ENCODE measurements around the gene C16orf54. TPM values are rescaled to one million over a fixed set of nuclear protein-coding genes. Genes with fewer than 3 reads are reported as not detected.
"Not testable (repeated sequence)": the region's sequence is repeated elsewhere in the genome, so short reads cannot be mapped to it uniquely, and the experiment has no call there.

Gene C16orf54
- total and polyA plus RNA-seq, 9 donors: 0.15 to 0.35 (median 0.25) TPM

DNA sequence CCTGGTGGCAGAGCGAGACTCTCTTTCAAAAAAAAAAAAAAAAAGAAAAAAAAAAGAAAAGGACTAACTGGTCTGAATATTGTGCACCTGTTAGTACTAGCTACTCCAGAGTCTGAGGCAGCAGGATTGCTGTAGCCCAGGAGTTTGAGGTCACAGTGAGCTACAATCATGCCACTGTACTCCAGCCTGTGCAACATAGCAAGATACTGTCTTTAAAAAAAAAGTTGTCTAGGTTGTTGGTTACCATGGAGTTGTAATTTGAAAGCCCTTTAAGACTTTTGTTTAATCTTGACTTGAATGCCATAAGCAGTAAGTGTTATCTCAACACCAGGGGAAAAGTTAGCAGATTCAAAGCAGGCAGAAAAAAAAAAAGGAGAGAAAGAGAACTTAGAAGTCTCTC, 10.9 kb upstream of the C16orf54 start:
- Histone ChIP-seq H3K27ac (ENCODE audit: low read length) (no peak overlapping the region), H3K4me3 (ENCODE audit: low read length) (no peak overlapping the region), H3K27me3 (ENCODE audit: control insufficient read depth, insufficient read depth, low read length) (no peaks in the 10 kb centered on the region), H3K9me3 (replicated peaks; ENCODE audit: control insufficient read depth, low read depth, low read length) (no peaks in the 10 kb centered on the region), H3K4me1 (ENCODE audit: control insufficient read depth, insufficient read depth, low read length) (no peaks in the 10 kb centered on the region), H3K36me3 (ENCODE audit: control insufficient read depth, insufficient read depth, low read length) (no peaks in the 10 kb centered on the region)
- 100% methylated on average over 1 of the region's 1 CpG for WGBS (ENCODE audit: insufficient coverage)
- no peak for DNase-seq

DNA sequence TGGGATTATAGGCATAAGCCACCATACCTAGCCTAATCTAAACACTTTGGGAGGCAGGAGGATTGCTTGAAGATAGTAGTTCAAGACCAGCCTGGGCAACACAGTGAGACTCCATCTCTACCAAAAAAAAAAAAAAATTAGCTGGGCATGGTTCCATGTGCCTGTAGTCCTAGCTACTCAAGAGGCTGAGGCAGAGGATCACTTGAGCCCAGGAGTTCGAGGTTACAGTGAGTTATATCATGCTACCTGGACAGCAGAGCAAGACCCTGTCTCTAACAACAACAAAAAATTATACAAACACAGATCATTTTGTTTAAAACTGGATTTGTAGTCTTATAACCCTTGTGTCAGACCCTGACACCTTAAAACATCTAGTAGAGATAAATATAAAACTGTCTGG, 7.7 kb upstream of the C16orf54 start:
- H3K27ac ChIP-seq (ENCODE audit: low read length): no peak overlapping the region
- no peak for DNase-seq
- no peaks in the 10 kb centered on the region for H3K27me3 ChIP-seq (ENCODE audit: control insufficient read depth, insufficient read depth, low read length)
- no peaks in the 10 kb centered on the region for H3K4me1 ChIP-seq (ENCODE audit: control insufficient read depth, insufficient read depth, low read length)
- H3K36me3 ChIP-seq (ENCODE audit: control insufficient read depth, insufficient read depth, low read length): no peaks in the 10 kb centered on the region
- no peaks in the 10 kb centered on the region for H3K9me3 ChIP-seq (replicated peaks; ENCODE audit: control insufficient read depth, low read depth, low read length)
- no peak overlapping the region for H3K4me3 ChIP-seq (ENCODE audit: low read length)
- WGBS (ENCODE audit: insufficient coverage): no CpG with 5 or more reads among the region's 1 CpG

DNA sequence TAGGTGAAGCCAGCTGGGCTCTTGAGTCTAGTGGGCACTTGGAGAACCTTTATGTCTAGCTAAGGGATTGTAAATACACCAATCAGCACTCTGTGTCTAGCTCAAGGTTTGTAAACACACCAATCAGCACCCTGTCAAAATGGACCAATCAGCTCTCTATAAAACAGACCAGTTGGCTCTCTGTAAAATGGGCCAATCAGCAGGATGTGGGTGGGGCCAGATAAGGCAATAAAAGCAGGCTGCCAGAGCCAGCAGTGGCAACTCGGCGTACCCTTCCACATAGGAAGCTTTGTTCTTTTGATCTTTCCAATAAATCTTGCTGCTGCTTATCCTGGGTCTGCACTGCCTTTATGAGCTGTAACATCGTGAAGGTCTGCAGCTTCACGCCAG, 3.0 kb upstream of the C16orf54 start:
- H3K27ac ChIP-seq (ENCODE audit: low read length); H3K36me3 ChIP-seq (ENCODE audit: control insufficient read depth, insufficient read depth, low read length); H3K4me3 ChIP-seq (ENCODE audit: low read length); H3K4me1 ChIP-seq (ENCODE audit: control insufficient read depth, insufficient read depth, low read length); DNase-seq; H3K27me3 ChIP-seq (ENCODE audit: control insufficient read depth, insufficient read depth, low read length); H3K9me3 ChIP-seq (replicated peaks; ENCODE audit: control insufficient read depth, low read depth, low read length): not testable (repeated sequence)
- WGBS (ENCODE audit: insufficient coverage): 36% methylated on average over 4 of the region's 4 CpGs

DNA sequence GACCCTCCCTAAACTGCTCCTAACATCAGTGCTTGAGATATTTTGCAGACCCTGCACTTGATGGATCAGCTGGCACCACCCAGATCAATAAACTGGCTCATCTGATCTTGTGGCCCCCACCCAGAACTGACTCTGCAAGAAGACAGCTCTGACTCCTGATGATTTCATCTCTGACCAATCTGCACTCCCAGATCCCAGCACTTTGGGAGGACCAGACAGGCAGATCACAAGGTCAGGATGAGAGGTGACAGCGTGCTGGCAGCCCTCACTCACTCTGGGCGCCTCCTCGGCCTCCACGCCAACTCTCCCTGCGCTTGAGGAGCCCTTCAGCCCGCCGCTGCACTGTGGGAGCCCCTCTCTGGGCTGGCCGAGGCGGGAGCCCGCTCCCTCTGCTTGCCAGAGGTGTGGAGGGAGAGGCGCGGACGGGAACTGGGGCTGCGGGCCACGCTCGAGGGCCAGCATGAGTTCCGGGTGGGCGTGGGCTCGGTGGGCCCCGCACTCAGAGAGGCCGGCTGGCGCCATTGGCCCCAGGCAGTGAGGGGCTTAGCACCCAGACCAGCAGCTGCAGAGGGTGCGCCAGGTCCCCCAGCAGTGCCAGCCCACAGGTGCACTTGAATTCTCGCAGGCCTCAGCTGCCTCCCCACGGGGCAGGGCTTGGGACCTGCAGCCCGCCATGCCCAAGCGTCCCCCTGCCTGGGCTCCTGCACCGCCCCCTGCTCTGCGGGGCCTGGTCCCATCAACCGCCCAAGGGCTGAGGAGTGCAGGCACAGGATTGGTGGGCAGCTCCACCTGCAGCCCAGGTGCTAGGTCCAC, 2.4 kb upstream of the C16orf54 start:
- Histone ChIP-seq H3K4me1 (ENCODE audit: control insufficient read depth, insufficient read depth, low read length) (no peaks in the 10 kb centered on the region), H3K27me3 (ENCODE audit: control insufficient read depth, insufficient read depth, low read length) (no peaks in the 10 kb centered on the region), H3K36me3 (ENCODE audit: control insufficient read depth, insufficient read depth, low read length) (no peaks in the 10 kb centered on the region), H3K9me3 (replicated peaks; ENCODE audit: control insufficient read depth, low read depth, low read length) (no peaks in the 10 kb centered on the region), H3K4me3 (ENCODE audit: low read length) (no peak overlapping the region), H3K27ac (ENCODE audit: low read length) (no peak overlapping the region)
- WGBS (ENCODE audit: insufficient coverage): 92% methylated on average over 25 of the region's 30 CpGs
- DNase-seq: no peak

DNA sequence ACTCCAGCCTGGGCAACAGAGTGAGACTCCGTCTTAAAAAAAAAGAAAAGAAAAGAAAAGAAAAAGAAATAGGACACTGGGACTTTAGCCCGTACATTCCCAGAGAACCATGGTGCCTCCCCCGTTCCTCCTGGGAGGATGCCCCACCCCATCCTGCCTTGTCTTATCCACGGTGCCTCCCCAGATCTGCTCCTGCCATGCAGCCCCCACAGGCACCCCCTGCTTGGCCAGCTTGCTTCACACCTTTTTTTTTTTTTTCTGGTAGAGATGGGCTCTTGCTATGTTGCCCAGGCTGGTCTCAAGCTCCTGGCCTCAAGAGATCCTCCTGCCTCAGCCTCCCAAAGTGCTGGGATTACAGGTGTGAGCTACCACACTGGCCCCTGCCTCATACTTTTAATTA, 728 bp upstream of the C16orf54 start:
- not testable (repeated sequence) for H3K27me3 ChIP-seq (ENCODE audit: control insufficient read depth, insufficient read depth, low read length); H3K9me3 ChIP-seq (replicated peaks; ENCODE audit: control insufficient read depth, low read depth, low read length); H3K4me1 ChIP-seq (ENCODE audit: control insufficient read depth, insufficient read depth, low read length); H3K27ac ChIP-seq (ENCODE audit: low read length); H3K4me3 ChIP-seq (ENCODE audit: low read length); H3K36me3 ChIP-seq (ENCODE audit: control insufficient read depth, insufficient read depth, low read length); DNase-seq
- WGBS (ENCODE audit: insufficient coverage): 70% methylated on average over 3 of the region's 4 CpGs

DNA sequence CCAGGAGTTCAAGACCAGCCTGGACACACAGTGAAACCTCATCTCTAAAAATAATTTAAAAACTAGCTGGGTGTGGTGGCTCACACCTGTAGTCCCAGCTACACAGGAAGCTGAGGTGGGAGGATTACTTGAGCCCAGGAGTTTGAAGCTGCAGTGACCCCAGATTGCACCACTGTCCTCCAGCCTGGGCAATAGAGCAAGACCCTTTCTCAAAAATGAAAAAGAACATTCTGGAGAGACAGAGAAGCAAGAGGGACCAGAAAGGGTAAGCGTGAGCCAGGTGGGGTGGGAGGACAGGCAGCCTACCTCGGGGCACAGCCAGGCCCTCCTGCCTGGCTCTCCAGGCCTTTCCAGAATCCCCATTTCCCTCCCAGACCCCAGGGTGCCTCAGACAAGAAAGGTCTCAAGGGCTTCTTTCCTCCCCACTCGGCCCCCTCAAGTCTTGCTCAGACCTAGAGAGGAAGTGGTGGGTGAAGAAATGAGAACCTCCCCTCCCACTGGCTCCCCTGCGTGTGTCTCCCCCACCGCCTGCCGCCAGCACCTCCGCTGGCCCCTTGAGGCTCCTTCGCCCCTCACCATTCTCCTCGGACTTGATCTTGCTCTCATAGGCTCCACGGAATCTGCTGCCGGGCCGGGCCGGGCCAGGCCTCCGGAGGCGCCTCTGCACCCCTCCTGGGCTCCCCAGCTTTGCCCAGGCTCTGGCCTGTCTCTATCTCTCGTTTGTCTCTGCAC, 503 bp downstream of the C16orf54 start:
- 70% methylated on average over 13 of the region's 16 CpGs for WGBS (ENCODE audit: insufficient coverage)

DNA sequence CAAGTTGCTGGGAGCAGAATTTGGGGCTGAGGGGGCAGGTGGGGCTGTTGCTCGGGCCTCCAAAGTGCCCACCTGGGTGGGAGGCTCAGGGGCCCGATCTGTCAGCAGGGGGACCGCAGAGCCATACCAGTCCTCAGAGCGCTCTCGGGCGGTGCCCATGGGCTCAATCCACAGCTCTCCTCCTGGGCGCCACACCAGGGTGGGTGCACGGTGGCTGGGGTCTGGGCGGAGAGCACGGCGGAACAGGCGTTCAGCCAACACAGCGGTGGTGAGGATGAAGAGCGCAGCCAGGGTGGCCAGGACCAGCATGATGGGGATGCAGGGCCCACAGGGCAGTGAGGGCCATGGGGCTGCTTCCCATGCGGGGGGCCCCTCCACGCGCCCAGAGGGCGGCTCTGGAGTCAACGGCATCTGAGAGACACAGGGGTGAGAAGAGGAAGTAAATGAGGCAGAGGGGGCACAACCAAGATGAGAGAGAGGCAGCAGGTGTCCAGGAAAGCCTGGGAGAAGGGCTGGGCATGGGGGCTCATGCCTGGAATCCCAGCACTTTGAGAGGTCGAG, 1.2 kb downstream of the C16orf54 start:
- no peaks in the 10 kb centered on the region for H3K4me1 ChIP-seq (ENCODE audit: control insufficient read depth, insufficient read depth, low read length)
- no peaks in the 10 kb centered on the region for H3K36me3 ChIP-seq (ENCODE audit: control insufficient read depth, insufficient read depth, low read length)
- H3K9me3 ChIP-seq (replicated peaks; ENCODE audit: control insufficient read depth, low read depth, low read length): no peaks in the 10 kb centered on the region
- H3K27ac ChIP-seq (ENCODE audit: low read length): no peak overlapping the region
- 86% methylated on average over 19 of the region's 20 CpGs for WGBS (ENCODE audit: insufficient coverage)
- no peak overlapping the region for H3K4me3 ChIP-seq (ENCODE audit: low read length)
- no peak for DNase-seq
- H3K27me3 ChIP-seq (ENCODE audit: control insufficient read depth, insufficient read depth, low read length): no peaks in the 10 kb centered on the region

More for the DNA sequence above, 503 bp downstream of the C16orf54 start:
- H3K27ac ChIP-seq (ENCODE audit: low read length): no peak overlapping the region
- H3K36me3 ChIP-seq (ENCODE audit: control insufficient read depth, insufficient read depth, low read length): no peaks in the 10 kb centered on the region
- no peaks in the 10 kb centered on the region for H3K9me3 ChIP-seq (replicated peaks; ENCODE audit: control insufficient read depth, low read depth, low read length)
- peak; percentile 9 for DNase-seq
- H3K27me3 ChIP-seq (ENCODE audit: control insufficient read depth, insufficient read depth, low read length): no peaks in the 10 kb centered on the region
- H3K4me3 ChIP-seq (ENCODE audit: low read length): peak overlapping the region; percentile 31
- no peaks in the 10 kb centered on the region for H3K4me1 ChIP-seq (ENCODE audit: control insufficient read depth, insufficient read depth, low read length)

DNA sequence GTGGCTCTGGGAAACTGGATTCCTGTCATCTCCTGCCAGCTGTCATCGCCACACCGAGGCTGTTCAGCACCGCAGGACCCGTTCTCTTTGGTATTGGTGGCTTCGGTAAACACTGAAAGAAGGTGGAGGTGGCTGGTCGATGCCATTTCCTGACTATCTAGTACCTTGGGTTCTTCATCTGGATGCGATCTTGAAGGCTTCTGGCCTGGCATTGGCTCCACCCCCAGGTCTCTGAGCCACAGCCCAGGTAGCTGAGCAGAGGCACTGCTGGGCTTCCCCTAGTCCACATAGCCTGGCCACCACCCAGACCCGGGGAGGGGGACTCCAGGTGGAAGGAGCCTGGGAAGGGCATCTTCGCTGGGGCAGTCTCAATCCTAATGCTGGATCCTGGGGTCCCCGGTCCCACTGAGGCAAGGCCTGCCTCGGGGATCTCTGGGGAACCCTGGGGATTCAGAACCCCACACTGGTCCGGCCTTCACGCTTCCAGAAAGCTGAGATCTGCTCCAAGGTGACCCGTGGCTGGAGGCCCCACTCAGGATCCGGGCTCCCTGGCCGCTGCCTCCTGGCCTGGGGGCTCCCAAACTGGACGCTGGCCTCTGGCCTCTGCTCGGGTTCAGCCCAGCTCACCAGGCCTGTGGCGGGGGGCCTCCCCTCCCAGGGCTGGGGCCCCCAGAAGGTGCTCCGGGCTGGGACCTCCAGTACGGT, 1.8 kb downstream of the C16orf54 start:
- H3K4me1 ChIP-seq (ENCODE audit: control insufficient read depth, insufficient read depth, low read length): no peaks in the 10 kb centered on the region
- no peak overlapping the region for H3K27ac ChIP-seq (ENCODE audit: low read length)

DNA sequence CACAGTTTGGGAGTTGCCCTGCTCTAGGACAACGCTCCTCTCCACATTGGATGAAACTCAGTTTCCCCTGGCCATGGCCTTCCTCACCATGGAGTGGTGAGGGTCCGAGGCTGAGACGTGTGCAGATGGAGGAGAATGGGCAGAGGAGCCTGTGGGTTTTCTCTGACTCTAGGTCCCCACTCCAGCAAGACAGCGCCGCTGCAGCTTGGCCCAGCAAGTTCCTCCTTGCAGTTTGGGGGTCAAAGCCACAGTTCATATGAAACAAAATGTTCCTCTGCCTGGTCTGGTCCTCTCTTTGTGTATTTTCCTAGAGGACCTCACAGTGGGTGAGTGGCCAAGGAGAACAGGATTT, 2.3 kb downstream of the C16orf54 start:
- Histone ChIP-seq H3K27ac (ENCODE audit: low read length) (no peak overlapping the region), H3K4me3 (ENCODE audit: low read length) (no peak overlapping the region), H3K36me3 (ENCODE audit: control insufficient read depth, insufficient read depth, low read length) (no peaks in the 10 kb centered on the region), H3K27me3 (ENCODE audit: control insufficient read depth, insufficient read depth, low read length) (no peaks in the 10 kb centered on the region), H3K4me1 (ENCODE audit: control insufficient read depth, insufficient read depth, low read length) (no peaks in the 10 kb centered on the region), H3K9me3 (replicated peaks; ENCODE audit: control insufficient read depth, low read depth, low read length) (no peaks in the 10 kb centered on the region)
- no peak for DNase-seq
- WGBS (ENCODE audit: insufficient coverage): no CpG with 5 or more reads among the region's 5 CpGs

More for the DNA sequence above, 1.8 kb downstream of the C16orf54 start:
- Histone ChIP-seq H3K36me3 (ENCODE audit: control insufficient read depth, insufficient read depth, low read length) (no peaks in the 10 kb centered on the region), H3K4me3 (ENCODE audit: low read length) (no peak overlapping the region), H3K9me3 (replicated peaks; ENCODE audit: control insufficient read depth, low read depth, low read length) (no peaks in the 10 kb centered on the region), H3K27me3 (ENCODE audit: control insufficient read depth, insufficient read depth, low read length) (no peaks in the 10 kb centered on the region)
- WGBS (ENCODE audit: insufficient coverage): 84% methylated on average over 16 of the region's 21 CpGs
- DNase-seq: no peak

DNA sequence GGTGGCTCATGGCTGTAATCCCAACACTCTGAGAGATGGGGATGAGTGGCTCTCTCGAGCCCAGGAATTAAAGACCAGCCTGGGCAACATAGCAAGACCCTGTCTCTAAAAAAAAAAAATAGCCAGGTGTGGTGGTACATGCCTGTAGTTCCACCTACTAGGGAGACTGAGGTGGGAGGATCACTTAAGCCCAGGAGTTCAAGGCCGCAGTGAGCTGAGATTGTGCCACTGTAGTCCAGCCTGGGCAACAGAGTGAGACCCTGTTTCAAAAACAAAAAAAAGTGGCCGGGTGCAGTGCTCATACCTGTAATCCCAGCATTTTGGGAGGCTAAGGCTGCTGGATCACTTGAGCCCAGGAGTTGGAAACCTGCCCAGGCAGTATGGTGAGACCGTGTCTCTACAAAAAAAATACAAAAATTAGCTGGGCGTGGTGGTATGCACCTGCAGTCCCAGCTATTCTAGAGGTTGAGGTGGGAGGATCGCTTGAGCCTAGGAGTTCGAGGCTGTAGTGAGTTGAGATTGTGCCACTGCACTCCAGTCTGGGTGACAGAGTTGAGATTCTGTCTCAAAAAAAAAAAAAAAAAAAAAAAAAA, 3.0 kb downstream of the C16orf54 start:
- H3K36me3 ChIP-seq (ENCODE audit: control insufficient read depth, insufficient read depth, low read length): no peaks in the 10 kb centered on the region
- no peaks in the 10 kb centered on the region for H3K4me1 ChIP-seq (ENCODE audit: control insufficient read depth, insufficient read depth, low read length)
- H3K4me3 ChIP-seq (ENCODE audit: low read length): no peak overlapping the region
- H3K27me3 ChIP-seq (ENCODE audit: control insufficient read depth, insufficient read depth, low read length): no peaks in the 10 kb centered on the region
- H3K9me3 ChIP-seq (replicated peaks; ENCODE audit: control insufficient read depth, low read depth, low read length): no peaks in the 10 kb centered on the region
- 71% methylated on average over 2 of the region's 7 CpGs for WGBS (ENCODE audit: insufficient coverage)
- no peak overlapping the region for H3K27ac ChIP-seq (ENCODE audit: low read length)
- no peak for DNase-seq

Data from muscle of leg (tissue), 11 donors.